Osteocyte (in vitro differentiated cells): ENCODE measurements around the gene BCAR3. TPM values are rescaled to one million over a fixed set of nuclear protein-coding genes. Genes with fewer than 3 reads are reported as not detected.
A peak's percentile ranks its signal among the peaks of the same experiment; 100 is the strongest.

Source experiments
- DNase-seq: peaks from one replicate; pipeline ENCODE4 v3.0.0; 2021; ENCODE audit warnings: mixed read lengths; ENCODE audit not compliant: unreplicated experiment; ENCODE audit errors: extremely low spot score
- H3K27ac Mint-ChIP-seq: one replicate; pipeline ENCODE4 v1.8.0; 2021; ENCODE audit warnings: mild to moderate bottlenecking, mixed read lengths; ENCODE audit not compliant: unreplicated experiment
- H3K27me3 Mint-ChIP-seq: one replicate; pipeline ENCODE4 v1.8.0; 2021; ENCODE audit warnings: mixed read lengths; ENCODE audit not compliant: unreplicated experiment
- H3K36me3 Mint-ChIP-seq: one replicate; pipeline ENCODE4 v1.8.0; 2021; ENCODE audit warnings: mixed read lengths; ENCODE audit not compliant: unreplicated experiment
- H3K4me1 Mint-ChIP-seq: one replicate; pipeline ENCODE4 v1.8.0; 2021; ENCODE audit warnings: mixed read lengths; ENCODE audit not compliant: unreplicated experiment
- H3K4me3 Mint-ChIP-seq: one replicate; pipeline ENCODE4 v1.8.0; 2021; ENCODE audit warnings: mild to moderate bottlenecking, moderate library complexity, mixed read lengths; ENCODE audit not compliant: unreplicated experiment
- H3K9me3 Mint-ChIP-seq: one replicate; pipeline ENCODE4 v1.8.0; 2021; ENCODE audit warnings: mixed read lengths; ENCODE audit not compliant: unreplicated experiment
- total RNA-seq: library from RNA; stranded (reverse); gene quantifications from 2 replicates; pipeline ENCODE4 v1.2.1, GENCODE V29; 2021
- TF ChIP-seq, protein P1 (sequence below): fragments of 200-600 bp; sonication (generic); IDR thresholded peaks from 2 replicates; pipeline ENCODE4 v1.5.0; 2021; ENCODE audit warnings: antibody characterized with exemption, mild to moderate bottlenecking, moderate library complexity

Gene BCAR3
- total RNA-seq, 1 donor from 2014 or later, result 8.8 TPM

DNA sequence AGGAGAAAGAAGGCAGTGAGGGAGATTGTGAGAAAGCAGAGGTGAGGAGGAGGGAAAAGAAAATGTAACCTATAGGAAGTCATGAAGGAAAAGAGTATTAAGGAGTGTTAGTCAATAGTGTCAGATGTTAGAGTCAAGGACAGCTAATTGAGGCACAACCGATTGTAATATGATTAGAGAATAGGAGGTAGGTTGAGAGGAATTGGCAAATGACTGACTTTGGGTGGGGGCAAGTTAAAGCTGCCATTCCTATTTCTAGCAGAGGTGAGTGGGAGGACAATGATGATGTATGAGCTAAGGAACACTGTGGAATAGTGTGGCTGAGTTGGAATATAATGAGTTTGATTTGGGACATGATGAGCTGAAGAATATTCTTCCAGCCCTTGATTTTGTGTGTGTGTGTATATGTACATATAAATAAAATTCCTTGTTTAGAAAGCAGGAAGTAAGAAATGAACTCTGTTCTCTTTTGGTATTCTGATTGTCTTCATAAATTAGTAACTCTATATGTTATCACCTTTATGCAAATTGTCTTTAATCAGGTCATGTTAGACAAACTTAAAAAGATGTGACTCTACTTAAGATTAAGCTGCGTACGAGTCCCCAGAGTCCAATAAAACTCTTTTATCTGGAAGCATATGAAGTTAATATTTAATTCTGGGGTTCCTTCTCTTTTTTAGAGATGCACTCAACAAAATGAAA, 135.3 kb downstream of the BCAR3 start:
- H3K4me1 Mint-ChIP-seq, result peaks cover 8% of the 10 kb centered on the region
- no peak overlapping the region for H3K4me3 Mint-ChIP-seq
- DNase-seq, result no peak
- H3K36me3 Mint-ChIP-seq, result peaks cover 57% of the 10 kb centered on the region
- no peak overlapping the region for H3K27ac Mint-ChIP-seq
- H3K9me3 Mint-ChIP-seq, result no peaks in the 10 kb centered on the region
- TF ChIP-seq, protein P1, sequence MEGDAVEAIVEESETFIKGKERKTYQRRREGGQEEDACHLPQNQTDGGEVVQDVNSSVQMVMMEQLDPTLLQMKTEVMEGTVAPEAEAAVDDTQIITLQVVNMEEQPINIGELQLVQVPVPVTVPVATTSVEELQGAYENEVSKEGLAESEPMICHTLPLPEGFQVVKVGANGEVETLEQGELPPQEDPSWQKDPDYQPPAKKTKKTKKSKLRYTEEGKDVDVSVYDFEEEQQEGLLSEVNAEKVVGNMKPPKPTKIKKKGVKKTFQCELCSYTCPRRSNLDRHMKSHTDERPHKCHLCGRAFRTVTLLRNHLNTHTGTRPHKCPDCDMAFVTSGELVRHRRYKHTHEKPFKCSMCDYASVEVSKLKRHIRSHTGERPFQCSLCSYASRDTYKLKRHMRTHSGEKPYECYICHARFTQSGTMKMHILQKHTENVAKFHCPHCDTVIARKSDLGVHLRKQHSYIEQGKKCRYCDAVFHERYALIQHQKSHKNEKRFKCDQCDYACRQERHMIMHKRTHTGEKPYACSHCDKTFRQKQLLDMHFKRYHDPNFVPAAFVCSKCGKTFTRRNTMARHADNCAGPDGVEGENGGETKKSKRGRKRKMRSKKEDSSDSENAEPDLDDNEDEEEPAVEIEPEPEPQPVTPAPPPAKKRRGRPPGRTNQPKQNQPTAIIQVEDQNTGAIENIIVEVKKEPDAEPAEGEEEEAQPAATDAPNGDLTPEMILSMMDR, result no peak
- H3K27me3 Mint-ChIP-seq, result no peaks in the 10 kb centered on the region

DNA sequence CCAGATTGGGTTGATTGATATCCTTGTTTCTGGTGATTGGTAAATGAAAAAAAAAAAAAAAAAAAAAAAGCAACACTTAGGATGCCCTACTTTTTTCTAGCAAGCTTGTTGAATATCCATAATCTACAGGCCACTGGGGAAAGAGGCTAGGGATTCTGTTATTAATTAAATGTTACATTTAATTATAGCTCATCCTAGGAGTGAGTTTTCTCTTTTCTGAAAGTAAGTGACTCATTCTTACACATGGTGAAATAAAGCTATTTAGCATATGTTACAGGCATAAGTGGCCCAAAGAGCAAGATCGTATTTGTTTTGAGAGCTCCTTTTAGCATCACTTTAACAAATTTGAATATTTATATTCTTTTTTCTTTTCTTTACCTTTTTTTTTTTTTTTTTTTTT, 139.2 kb downstream of the BCAR3 start:
- H3K4me1 Mint-ChIP-seq, result peaks cover 10% of the 10 kb centered on the region
- H3K4me3 Mint-ChIP-seq, result no peak overlapping the region
- no peak for DNase-seq
- H3K27ac Mint-ChIP-seq, result no peak overlapping the region
- no peaks in the 10 kb centered on the region for H3K9me3 Mint-ChIP-seq
- peaks cover 42% of the 10 kb centered on the region for H3K36me3 Mint-ChIP-seq
- H3K27me3 Mint-ChIP-seq, result no peaks in the 10 kb centered on the region
- TF ChIP-seq, protein P1, result no peak

GRCh38 chr1:93541045-93541444, 140.6 kb downstream of the BCAR3 start:
- Mint-ChIP-seq H3K4me3 (no peak overlapping the region), H3K36me3 (peaks cover 35% of the 10 kb centered on the region), H3K27me3 (no peaks in the 10 kb centered on the region), H3K9me3 (no peaks in the 10 kb centered on the region), H3K4me1 (peaks cover 17% of the 10 kb centered on the region), H3K27ac (no peak overlapping the region)
- DNase-seq, result no peak
- TF ChIP-seq, protein P1, result no peak

DNA sequence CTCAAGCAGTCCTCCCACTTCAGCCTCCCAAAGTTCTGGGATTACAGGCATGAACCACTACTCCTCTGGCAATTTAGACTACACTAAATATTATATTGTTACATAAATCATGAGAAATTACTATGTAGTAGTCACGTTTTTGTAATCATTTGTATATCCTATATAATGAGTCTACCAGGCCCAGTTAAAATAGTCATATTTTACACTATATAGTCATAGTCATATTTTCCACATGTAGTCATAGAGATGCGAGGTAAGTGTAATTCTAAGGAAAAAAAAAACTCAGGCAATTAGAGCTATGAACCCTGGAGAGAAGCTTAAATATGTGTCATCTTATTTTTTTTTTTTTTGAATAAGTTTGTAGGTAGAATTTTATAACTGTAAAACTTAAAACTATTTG, 143.7 kb downstream of the BCAR3 start:
- peaks cover 22% of the 10 kb centered on the region for H3K36me3 Mint-ChIP-seq
- DNase-seq, result no peak
- no peaks in the 10 kb centered on the region for H3K27me3 Mint-ChIP-seq
- no peak overlapping the region for H3K4me3 Mint-ChIP-seq
- H3K4me1 Mint-ChIP-seq, result peaks cover 22% of the 10 kb centered on the region
- H3K27ac Mint-ChIP-seq, result peak overlapping the region; percentile 46
- TF ChIP-seq, protein P1, result no peak
- no peaks in the 10 kb centered on the region for H3K9me3 Mint-ChIP-seq

- TF ChIP-seq, protein P1, result no peak
- H3K27me3 Mint-ChIP-seq, result no peaks in the 10 kb centered on the region
- H3K4me1 Mint-ChIP-seq, result peaks cover 22% of the 10 kb centered on the region
- no peak for DNase-seq
- H3K9me3 Mint-ChIP-seq, result no peaks in the 10 kb centered on the region
- H3K36me3 Mint-ChIP-seq, result peaks cover 27% of the 10 kb centered on the region
- no peak overlapping the region for H3K4me3 Mint-ChIP-seq
- H3K27ac Mint-ChIP-seq, result peak overlapping the region; percentile 61
Measured at GRCh38 chr1:93537396-93537795, 144.2 kb downstream of the BCAR3 start.
